Coronary artery (tissue), 2 donors: Measurements from ENCODE around the gene LMF1.

ENCODE experiments used
- DNase-seq: peaks from one replicate; pipeline ENCODE4 v3.0.0-alpha.2; 2017; ENCODE audit warnings: low spot score
- H3K27ac ChIP-seq, 2 donors: fragments of 200-600 bp; sonication (generic); one replicate each; pipeline ENCODE4 v1.5.1; 2016 to 2019
- H3K4me3 ChIP-seq: fragments of 200-600 bp; sonication (generic); 2 replicates; pipeline ENCODE4 v1.5.1; 2016; ENCODE audit warnings: mild to moderate bottlenecking, moderate library complexity
- TF ChIP-seq, protein P1 (sequence below): fragments of 200-600 bp; sonication (generic); IDR thresholded peaks from one replicate; pipeline ENCODE4 v1.5.1; 2019; ENCODE audit warnings: antibody characterized with exemption

The LMF1 gene

GRCh38 chr16:876523-877241 is 94.1 kb downstream of the LMF1 start:
- H3K4me3 ChIP-seq = no peak overlapping the region
- no peak for DNase-seq
- H3K27ac ChIP-seq = no peak overlapping the region
- TF ChIP-seq, protein P1, sequence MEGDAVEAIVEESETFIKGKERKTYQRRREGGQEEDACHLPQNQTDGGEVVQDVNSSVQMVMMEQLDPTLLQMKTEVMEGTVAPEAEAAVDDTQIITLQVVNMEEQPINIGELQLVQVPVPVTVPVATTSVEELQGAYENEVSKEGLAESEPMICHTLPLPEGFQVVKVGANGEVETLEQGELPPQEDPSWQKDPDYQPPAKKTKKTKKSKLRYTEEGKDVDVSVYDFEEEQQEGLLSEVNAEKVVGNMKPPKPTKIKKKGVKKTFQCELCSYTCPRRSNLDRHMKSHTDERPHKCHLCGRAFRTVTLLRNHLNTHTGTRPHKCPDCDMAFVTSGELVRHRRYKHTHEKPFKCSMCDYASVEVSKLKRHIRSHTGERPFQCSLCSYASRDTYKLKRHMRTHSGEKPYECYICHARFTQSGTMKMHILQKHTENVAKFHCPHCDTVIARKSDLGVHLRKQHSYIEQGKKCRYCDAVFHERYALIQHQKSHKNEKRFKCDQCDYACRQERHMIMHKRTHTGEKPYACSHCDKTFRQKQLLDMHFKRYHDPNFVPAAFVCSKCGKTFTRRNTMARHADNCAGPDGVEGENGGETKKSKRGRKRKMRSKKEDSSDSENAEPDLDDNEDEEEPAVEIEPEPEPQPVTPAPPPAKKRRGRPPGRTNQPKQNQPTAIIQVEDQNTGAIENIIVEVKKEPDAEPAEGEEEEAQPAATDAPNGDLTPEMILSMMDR = no peak

DNA sequence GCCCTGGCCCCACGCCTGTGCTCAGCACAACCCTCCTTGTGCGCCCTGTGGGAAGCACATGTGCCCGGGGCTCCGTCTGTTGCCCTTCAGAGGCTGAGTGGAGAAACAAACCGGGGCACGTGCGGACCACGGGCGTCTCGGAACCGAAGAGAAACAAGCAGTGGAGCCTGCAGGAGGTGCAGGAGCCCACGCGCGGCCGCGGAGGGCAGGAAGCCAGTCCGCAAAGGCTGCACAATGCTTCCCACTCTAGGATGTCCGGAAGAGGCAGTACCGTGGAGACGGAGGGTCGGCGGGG is 94.8 kb downstream of the LMF1 start:
- Histone ChIP-seq H3K27ac (no peak overlapping the region), H3K4me3 (no peak overlapping the region)
- no peak for DNase-seq
- TF ChIP-seq, protein P1 = no peak

- H3K4me3 ChIP-seq = no peak overlapping the region
- DNase-seq = no peak
- TF ChIP-seq, protein P1 = no peak
- no peak overlapping the region for H3K27ac ChIP-seq
Measured at GRCh38 chr16:875182-876040, 95.4 kb downstream of the LMF1 start.

DNA sequence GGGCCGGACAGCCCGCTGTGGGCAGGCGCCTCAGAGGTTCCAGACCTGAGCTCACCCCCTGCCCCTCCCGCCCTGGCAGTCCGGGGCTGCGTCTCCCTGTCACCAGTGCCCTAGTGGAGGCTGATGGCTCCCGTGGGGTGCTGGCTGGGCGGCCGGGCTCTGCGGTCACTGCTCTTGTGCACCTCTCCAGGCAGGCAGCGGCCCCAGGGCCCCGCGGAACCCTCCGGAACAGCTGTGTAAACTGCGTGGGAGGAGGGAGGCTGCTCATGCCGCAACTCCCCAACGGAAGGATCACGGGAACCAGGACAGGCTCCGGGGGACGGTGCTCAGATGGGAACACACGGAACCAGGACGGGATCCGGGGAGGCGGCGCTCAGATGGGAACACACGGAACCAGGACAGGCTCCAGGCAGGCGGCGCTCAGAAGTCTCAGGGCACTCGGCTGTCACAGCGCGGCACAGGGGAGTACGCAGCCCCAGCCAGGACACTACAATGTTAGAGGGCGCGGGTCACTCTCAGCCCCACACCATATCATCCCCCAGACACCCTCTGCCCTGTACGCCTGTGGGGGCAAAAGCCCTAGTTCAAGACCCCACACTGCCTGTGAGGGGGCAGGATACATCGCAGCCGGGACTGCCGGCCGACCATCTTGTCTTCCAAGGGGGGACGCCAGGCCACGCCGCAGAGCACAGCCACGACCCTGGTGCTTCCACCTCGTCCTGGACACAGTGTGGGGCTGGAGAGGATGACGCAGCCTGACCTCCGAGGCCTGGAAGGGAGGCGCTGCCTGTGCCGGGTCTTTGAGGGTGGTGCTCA is 96.2 kb downstream of the LMF1 start:
- TF ChIP-seq, protein P1 = no peak
- no peak for DNase-seq
- no peak overlapping the region for H3K4me3 ChIP-seq
- H3K27ac ChIP-seq = no peak overlapping the region

DNA sequence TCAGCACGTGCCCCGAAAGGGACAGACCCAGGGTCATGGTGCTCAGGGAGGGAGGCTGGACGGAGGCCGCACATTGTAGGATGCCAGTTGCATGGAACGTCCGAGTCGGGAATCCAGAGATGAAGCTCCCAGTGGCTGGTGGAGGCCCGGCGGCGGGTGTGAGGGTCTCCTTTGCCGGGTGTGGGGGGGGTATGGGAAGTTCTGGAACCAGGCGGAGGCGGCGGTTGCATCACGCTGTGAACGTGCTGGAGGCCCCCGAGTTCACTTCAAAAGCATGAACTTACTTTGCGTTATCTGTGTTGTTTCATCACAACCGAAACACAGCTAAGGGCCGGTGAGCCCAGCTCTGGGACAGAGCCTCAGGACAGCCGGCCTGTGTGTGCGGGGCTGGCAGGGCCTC is 96.9 kb downstream of the LMF1 start:
- TF ChIP-seq, protein P1 = no peak
- no peak overlapping the region for H3K27ac ChIP-seq
- no peak for DNase-seq
- H3K4me3 ChIP-seq = no peak overlapping the region

DNA sequence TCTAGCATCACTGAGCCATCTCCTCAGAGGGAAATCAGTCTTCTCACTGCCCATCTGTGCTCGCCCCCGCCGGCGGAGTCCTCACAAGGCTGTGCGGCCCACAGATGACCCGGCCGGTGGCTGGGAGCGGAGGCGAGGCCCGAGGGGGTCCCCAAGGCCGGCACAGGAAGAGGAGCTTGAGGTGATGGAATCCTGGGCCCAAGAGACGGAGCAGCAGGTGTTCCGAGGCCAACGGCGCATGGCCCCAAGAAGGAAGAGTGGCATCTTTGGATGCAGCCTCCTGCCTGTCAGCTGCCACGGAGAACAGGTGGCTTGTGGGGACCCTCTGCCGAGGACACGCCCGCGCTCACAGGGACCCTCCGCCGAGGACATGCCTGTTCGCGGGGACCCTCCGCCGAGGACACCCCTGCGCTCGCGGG is 97.5 kb downstream of the LMF1 start:
- Histone ChIP-seq H3K27ac (no peak overlapping the region), H3K4me3 (no peak overlapping the region)
- no peak for DNase-seq
- TF ChIP-seq, protein P1 = no peak
